HL-60 (cell line): ENCODE measurements around the gene PLA2G4C.

Experiments used
- DNase-seq, 2 experiments: peaks; one replicate each; pipeline ENCODE4 v3.0.0-alpha.2; 2010 to 2020; ENCODE audit warnings: low read depth in 1 of 2, low spot score in 1 of 2
- H3K27ac ChIP-seq: fragments of 250-450 bp; sonication (Bioruptor Pico); replicated peaks from 2 replicates; pipeline ENCODE4 v1.5.1; 2020; ENCODE audit warnings: mild to moderate bottlenecking, moderate library complexity
- H3K27me3 ChIP-seq: fragments of 250-450 bp; sonication (Bioruptor Pico); 2 replicates; pipeline ENCODE4 v1.5.1; 2021; ENCODE audit warnings: mild to moderate bottlenecking, moderate library complexity; ENCODE audit not compliant: insufficient read depth, poor library complexity, severe bottlenecking
- H3K4me3 ChIP-seq: replicated peaks from 2 replicates; pipeline ENCODE4 v1.5.1; 2011; ENCODE audit warnings: mild to moderate bottlenecking, control low read depth, low read length; ENCODE audit not compliant: insufficient read depth
- GABPA ChIP-seq: IDR thresholded peaks from 2 replicates; pipeline ENCODE4 v1.6.1; 2012; ENCODE audit warnings: low read depth
- POLR2AphosphoS5 ChIP-seq: IDR thresholded peaks from 2 replicates; pipeline ENCODE4 v1.6.1; 2012; ENCODE audit warnings: low read depth
- SPI1 ChIP-seq: IDR thresholded peaks from 2 replicates; pipeline ENCODE4 v1.6.1; 2012; ENCODE audit warnings: low read depth, mild to moderate bottlenecking, borderline replicate concordance
- TF ChIP-seq, protein P1 (sequence below): IDR thresholded peaks from one replicate; pipeline ENCODE4 v1.5.1; 2011; ENCODE audit warnings: low read length, control low read depth, inconsistent platforms; ENCODE audit not compliant: insufficient read depth
- TF ChIP-seq, protein P2 (sequence below): IDR thresholded peaks from 2 replicates; pipeline ENCODE4 v1.6.1; 2012; ENCODE audit warnings: low read depth; ENCODE audit not compliant: insufficient replicate concordance

Gene PLA2G4C

DNA sequence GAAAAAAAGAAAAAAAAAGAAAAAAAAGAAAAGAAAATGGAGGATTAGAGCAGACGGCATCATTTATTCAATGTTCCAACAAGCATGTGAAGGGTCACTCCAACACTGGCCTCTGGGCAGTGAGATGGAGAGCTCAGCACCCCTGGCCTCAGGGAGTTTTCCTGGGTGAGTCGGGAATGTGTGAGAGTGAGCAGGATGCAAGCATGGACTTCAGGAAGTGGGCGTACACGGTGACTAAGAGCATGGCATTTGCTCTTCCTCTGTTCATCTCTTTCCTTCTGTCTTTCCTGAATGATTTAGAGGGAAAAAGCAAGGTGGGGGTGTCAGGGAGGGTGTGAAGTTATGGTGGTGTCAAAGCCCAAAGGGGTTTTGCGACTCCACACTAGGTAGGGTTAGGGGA, 66.1 kb downstream of the PLA2G4C start:
- no peak overlapping the region for H3K4me3 ChIP-seq
- no peak for DNase-seq
- TF ChIP-seq, protein P1, sequence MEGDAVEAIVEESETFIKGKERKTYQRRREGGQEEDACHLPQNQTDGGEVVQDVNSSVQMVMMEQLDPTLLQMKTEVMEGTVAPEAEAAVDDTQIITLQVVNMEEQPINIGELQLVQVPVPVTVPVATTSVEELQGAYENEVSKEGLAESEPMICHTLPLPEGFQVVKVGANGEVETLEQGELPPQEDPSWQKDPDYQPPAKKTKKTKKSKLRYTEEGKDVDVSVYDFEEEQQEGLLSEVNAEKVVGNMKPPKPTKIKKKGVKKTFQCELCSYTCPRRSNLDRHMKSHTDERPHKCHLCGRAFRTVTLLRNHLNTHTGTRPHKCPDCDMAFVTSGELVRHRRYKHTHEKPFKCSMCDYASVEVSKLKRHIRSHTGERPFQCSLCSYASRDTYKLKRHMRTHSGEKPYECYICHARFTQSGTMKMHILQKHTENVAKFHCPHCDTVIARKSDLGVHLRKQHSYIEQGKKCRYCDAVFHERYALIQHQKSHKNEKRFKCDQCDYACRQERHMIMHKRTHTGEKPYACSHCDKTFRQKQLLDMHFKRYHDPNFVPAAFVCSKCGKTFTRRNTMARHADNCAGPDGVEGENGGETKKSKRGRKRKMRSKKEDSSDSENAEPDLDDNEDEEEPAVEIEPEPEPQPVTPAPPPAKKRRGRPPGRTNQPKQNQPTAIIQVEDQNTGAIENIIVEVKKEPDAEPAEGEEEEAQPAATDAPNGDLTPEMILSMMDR, result no peak
- TF ChIP-seq POLR2AphosphoS5, result no peak
- TF ChIP-seq, protein P2, sequence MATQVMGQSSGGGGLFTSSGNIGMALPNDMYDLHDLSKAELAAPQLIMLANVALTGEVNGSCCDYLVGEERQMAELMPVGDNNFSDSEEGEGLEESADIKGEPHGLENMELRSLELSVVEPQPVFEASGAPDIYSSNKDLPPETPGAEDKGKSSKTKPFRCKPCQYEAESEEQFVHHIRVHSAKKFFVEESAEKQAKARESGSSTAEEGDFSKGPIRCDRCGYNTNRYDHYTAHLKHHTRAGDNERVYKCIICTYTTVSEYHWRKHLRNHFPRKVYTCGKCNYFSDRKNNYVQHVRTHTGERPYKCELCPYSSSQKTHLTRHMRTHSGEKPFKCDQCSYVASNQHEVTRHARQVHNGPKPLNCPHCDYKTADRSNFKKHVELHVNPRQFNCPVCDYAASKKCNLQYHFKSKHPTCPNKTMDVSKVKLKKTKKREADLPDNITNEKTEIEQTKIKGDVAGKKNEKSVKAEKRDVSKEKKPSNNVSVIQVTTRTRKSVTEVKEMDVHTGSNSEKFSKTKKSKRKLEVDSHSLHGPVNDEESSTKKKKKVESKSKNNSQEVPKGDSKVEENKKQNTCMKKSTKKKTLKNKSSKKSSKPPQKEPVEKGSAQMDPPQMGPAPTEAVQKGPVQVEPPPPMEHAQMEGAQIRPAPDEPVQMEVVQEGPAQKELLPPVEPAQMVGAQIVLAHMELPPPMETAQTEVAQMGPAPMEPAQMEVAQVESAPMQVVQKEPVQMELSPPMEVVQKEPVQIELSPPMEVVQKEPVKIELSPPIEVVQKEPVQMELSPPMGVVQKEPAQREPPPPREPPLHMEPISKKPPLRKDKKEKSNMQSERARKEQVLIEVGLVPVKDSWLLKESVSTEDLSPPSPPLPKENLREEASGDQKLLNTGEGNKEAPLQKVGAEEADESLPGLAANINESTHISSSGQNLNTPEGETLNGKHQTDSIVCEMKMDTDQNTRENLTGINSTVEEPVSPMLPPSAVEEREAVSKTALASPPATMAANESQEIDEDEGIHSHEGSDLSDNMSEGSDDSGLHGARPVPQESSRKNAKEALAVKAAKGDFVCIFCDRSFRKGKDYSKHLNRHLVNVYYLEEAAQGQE, result no peak
- no peak for TF ChIP-seq GABPA
- TF ChIP-seq SPI1, result no peak
- no peak overlapping the region for H3K27ac ChIP-seq
- H3K27me3 ChIP-seq, result no peaks in the 10 kb centered on the region

DNA sequence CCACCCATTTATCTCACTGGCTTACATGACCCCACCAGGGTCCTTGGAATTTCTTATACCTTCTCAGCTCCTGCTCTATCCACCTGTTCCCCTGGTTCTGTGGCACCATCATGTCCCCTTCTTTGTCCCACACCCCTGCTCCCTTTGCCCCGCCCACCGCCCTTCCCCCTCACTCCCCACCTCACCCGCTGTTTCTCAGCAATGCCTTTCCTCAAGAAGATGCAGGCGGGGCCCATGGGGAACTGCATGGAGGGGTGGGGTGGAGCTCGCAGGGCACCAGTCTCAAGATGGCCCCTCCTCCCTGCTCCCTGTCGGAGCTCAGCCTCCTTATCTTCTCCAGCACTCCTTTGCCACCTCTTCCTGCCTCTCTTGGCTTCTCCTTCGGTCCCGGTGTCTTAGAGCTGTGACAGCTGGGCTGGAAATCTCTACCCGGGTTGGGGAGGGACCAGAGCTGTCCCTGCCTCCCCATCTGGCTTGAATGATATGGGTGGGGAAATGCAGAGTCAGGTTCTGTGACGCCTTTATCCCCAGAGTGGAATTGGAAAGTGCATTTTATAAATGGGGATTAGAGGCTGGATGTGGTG, 66.8 kb downstream of the PLA2G4C start, which contains the start of gene CABP5:
Gene CABP5 (minus strand): TSS at position 405 of the 584 bp plus-strand sequence. CDS start 157 bp downstream, at position 248.
- Histone ChIP-seq H3K27me3 (no peaks in the 10 kb centered on the region), H3K4me3 (no peak within 1 kb of the TSS), H3K27ac (no peak within 1 kb of the TSS)
- no peak for DNase-seq
- TF ChIP-seq GABPA (no peak), SPI1 (no peak), POLR2AphosphoS5 (no peak)
- TF ChIP-seq, protein P1, result no peak
- TF ChIP-seq, protein P2, result no peak

DNA sequence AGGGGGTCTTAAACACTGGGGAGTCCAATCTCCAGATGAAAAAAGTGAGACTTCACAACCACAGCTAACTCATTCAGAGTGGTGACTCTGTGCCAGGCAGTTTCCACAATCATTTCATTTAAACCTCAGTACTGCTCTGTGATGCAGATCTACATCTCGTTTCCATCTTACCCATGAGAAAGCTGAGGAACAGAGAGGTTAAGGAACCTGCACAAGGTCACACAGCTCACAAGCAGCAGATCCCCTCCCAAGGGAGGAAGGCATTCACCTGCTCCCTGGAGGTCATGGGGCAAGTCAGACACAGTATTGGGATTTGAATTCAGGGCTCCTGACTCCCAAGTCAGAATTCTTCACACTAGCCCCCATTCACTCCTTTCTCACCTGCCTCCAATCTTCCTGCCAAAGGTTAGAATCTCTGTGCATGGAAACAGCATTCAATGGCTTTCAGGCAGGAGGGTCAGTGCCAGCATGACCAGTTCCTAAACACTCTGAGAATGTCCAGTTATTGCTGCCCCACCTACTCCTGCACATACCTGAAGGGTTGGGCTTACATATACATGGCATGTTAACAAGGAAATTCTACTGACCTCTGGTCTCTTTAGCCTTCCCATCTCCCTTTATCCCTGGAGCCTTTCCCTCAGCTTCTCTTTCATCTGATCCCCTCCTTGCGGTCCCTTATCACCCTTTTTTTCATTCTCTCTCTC, 68.6 kb downstream of the PLA2G4C start:
- Histone ChIP-seq H3K27ac (no peak overlapping the region), H3K4me3 (no peak overlapping the region), H3K27me3 (no peaks in the 10 kb centered on the region)
- no peak for DNase-seq
- TF ChIP-seq GABPA (no peak), POLR2AphosphoS5 (no peak), SPI1 (no peak)
- TF ChIP-seq, protein P1, result no peak
- TF ChIP-seq, protein P2, result no peak
